Measurements from ENCODE around the gene DCST2. TPM values are rescaled to one million over a fixed set of nuclear protein-coding genes. Genes with fewer than 3 reads are reported as not detected.

The DCST2 gene
- total RNA-seq, result 0.27 TPM in 1 of 2 replicates, not detected in the other

GRCh38 chr1:155033524-155033923, at the start of gene DCST2, which contains the start of gene DCST1:
DCST2 (minus strand) TSS chr1:155033781; CDS start chr1:155033701, 80 bp downstream.
DCST1 (plus strand) TSS chr1:155033824; CDS start chr1:155034037, 213 bp downstream.
- Histone ChIP-seq H3K36me3 (ENCODE audit: control insufficient read depth, insufficient read depth, low read length) (no peaks in the 10 kb centered on the region), H3K4me3 (ENCODE audit: low read depth, low read length) (no peak within 1 kb of the TSS), H3K27me3 (ENCODE audit: control insufficient read depth, insufficient read depth, low read length) (no peaks in the 10 kb centered on the region)
- DNase-seq (ENCODE audit: low read depth), result no peak
- TF ChIP-seq, protein P1, sequence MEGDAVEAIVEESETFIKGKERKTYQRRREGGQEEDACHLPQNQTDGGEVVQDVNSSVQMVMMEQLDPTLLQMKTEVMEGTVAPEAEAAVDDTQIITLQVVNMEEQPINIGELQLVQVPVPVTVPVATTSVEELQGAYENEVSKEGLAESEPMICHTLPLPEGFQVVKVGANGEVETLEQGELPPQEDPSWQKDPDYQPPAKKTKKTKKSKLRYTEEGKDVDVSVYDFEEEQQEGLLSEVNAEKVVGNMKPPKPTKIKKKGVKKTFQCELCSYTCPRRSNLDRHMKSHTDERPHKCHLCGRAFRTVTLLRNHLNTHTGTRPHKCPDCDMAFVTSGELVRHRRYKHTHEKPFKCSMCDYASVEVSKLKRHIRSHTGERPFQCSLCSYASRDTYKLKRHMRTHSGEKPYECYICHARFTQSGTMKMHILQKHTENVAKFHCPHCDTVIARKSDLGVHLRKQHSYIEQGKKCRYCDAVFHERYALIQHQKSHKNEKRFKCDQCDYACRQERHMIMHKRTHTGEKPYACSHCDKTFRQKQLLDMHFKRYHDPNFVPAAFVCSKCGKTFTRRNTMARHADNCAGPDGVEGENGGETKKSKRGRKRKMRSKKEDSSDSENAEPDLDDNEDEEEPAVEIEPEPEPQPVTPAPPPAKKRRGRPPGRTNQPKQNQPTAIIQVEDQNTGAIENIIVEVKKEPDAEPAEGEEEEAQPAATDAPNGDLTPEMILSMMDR (IDR thresholded peaks at IDR 0.05; ENCODE audit: insufficient read depth, low read length, poor library complexity, severe bottlenecking), result no peak

GRCh38 chr1:155083052-155083541, 49.5 kb upstream of the DCST2 start:
- DNase-seq (ENCODE audit: low read depth), result no peak
- Histone ChIP-seq H3K27me3 (ENCODE audit: control insufficient read depth, insufficient read depth, low read length) (peaks cover 58% of the 10 kb centered on the region), H3K36me3 (ENCODE audit: control insufficient read depth, insufficient read depth, low read length) (no peaks in the 10 kb centered on the region), H3K4me3 (ENCODE audit: low read depth, low read length) (no peak overlapping the region)
- TF ChIP-seq, protein P1 (IDR thresholded peaks at IDR 0.05; ENCODE audit: insufficient read depth, low read length, poor library complexity, severe bottlenecking), result no peak

DNA sequence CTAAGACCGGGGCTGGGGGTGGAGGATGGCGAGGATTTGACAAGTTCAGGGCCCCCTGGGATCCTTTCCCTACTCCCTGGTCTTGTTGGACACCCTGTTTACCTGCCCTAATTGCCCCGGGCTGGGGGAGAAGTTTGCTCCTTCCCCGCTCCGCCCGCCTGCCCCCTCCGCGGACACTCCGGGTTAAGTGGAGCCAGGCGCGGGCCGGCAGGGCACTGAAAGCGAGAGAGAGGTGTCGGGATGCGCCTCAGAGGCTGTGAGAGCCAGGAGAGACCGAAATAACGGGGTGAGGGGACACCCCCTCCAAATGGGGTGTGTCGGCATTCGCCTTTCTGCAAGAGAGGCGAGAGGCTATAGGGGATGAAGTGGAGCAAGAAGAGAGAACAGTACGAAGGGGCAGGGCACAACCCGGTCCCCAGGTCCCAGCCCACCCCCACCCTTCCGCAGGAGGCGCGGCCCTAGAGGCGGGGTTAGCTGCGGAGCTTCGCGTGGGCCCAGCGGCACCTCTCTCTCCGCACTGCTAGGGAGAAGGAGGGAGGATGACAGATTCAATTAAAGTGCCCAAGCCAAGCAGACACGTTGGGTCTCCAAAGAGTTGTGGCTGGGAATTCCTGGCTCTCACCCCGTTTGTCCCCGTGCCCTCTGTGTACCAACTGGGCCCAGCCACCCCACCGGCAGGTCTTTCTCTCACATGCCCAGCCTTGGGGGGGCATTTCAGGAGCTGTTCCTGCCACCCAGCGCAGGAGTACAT, 48.9 kb upstream of the DCST2 start:
- DNase-seq (ENCODE audit: low read depth), result no peak
- H3K4me3 ChIP-seq (ENCODE audit: low read depth, low read length), result no peak overlapping the region
- H3K36me3 ChIP-seq (ENCODE audit: control insufficient read depth, insufficient read depth, low read length), result no peaks in the 10 kb centered on the region
- TF ChIP-seq, protein P1 (IDR thresholded peaks at IDR 0.05; ENCODE audit: insufficient read depth, low read length, poor library complexity, severe bottlenecking), result no peak
- H3K27me3 ChIP-seq (ENCODE audit: control insufficient read depth, insufficient read depth, low read length), result peaks cover 59% of the 10 kb centered on the region

DNA sequence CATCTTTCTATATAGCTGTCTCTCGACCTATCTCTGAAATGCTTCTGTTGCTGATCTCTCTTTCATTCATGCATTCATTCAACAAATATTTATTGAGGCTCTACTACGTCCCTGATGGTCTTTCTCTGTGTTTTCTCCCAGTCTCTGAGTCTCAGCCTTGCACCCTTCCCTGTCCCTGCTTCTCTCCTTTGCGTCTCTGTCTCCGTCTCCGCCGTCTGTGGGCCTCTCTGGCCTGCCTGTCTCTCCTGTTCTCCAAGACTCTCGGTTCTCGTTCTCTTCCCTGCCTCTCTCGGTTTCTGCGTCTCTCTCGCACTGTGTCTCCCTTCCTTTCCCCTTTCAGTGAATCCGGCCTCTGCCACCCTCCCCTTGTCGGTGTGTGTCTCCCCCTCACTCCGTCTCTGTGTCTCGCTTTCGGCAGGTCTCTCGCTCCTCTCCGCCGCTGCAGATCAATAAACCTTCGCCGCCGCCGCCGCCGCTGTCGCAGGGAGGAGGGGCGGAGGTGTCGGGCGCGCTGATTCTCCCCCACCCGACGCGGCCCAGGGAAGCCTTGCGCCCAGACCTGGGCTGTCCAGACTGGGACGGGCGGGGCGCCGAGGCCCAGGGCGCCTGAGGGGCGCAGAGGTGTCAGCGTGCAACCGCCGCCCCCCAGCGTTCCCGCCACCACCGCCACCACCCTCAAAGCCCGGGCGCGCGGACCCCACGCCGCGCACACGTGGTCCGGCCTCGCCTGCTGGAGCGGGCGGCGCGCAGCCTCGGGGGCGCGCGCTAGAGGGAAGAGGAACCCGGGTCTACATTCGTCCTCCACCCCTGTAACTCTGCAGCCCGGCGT, 48.1 kb upstream of the DCST2 start:
- peaks cover 61% of the 10 kb centered on the region for H3K27me3 ChIP-seq (ENCODE audit: control insufficient read depth, insufficient read depth, low read length)
- no peaks in the 10 kb centered on the region for H3K36me3 ChIP-seq (ENCODE audit: control insufficient read depth, insufficient read depth, low read length)
- TF ChIP-seq, protein P1 (IDR thresholded peaks at IDR 0.05; ENCODE audit: insufficient read depth, low read length, poor library complexity, severe bottlenecking), result no peak
- no peak overlapping the region for H3K4me3 ChIP-seq (ENCODE audit: low read depth, low read length)
- DNase-seq (ENCODE audit: low read depth), result no peak

DNA sequence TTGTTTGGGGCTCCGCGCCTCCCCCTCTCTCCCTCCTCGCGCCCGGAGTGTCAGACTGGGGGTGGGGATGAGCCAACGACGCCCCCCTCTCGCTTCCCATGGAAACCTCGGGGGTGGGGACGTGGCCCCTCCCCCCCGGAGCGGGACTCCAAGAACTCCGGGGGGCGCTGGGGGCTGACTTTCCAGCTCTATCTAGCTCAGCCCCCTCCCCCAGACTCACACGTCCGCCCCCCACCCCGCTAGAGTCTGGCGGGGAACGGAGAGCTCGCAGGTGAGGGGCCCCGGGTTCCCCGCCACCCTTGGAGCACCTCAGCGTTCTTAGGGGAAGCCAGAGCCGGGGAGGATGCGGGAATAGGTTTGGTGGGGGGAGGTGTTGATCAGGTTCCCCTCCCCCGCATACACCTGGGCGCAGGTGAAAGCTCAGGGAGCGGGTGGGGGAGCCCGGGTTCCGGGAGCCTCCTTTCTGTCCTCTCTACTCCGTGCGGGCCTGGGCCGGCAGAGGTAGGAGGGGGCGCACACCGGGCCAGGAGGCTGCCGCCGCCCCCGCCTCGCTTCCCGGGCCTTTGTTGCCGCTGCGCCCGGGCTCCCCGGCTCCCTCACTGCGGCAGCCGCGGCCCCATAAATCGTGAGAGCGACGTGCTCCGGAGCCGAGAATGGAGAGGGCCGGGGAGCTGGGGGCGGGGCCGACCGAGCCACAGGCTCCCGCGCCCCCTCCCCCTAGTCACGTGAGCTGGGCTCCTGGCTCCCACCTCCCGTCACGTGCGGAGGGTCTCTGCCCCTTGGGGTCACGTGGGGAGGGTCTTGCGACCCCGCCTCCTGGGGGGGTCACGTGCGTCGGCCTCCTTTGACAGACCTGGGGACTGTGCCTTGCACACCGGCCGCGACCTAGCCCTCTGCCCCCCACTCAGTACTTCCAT, 47.0 kb upstream of the DCST2 start:
- peaks cover 61% of the 10 kb centered on the region for H3K27me3 ChIP-seq (ENCODE audit: control insufficient read depth, insufficient read depth, low read length)
- no peak overlapping the region for H3K4me3 ChIP-seq (ENCODE audit: low read depth, low read length)
- no peak for DNase-seq (ENCODE audit: low read depth)
- TF ChIP-seq, protein P1 (IDR thresholded peaks at IDR 0.05; ENCODE audit: insufficient read depth, low read length, poor library complexity, severe bottlenecking), result no peak
- H3K36me3 ChIP-seq (ENCODE audit: control insufficient read depth, insufficient read depth, low read length), result no peaks in the 10 kb centered on the region

All from kidney epithelial cell (primary cell).